Epithelial cell of proximal tubule (primary cell): ENCODE measurements around the gene LRMDA. TPM values are rescaled to one million over a fixed set of nuclear protein-coding genes. Genes with fewer than 3 reads are reported as not detected.

Source experiments
- DNase-seq: peaks from one replicate; pipeline ENCODE4 v3.0.0-alpha.2; 2011; ENCODE audit warnings: low read depth
- H3K4me3 ChIP-seq: 2 replicates; pipeline ENCODE4 v1.5.1; 2011; ENCODE audit warnings: low read depth, mild to moderate bottlenecking, low read length
- CTCF ChIP-seq: conservative IDR thresholded peaks from 2 replicates; pipeline ENCODE4 v1.5.1; 2012; ENCODE audit warnings: low read depth, mild to moderate bottlenecking, low read length
- total RNA-seq: library from RNA; depleted of rRNA; stranded (reverse); fragments of >200 nt; gene quantifications from 2 replicates; pipeline ENCODE4 v1.2.3, GENCODE V29; 2015

The LRMDA gene
- total RNA-seq, 1 donor from 2014 or later: 0.75 TPM

GRCh38 chr10:76487582-76487981 lies 1056.2 kb downstream of the LRMDA start:
- no peak for DNase-seq
- TF ChIP-seq CTCF: no peak
- no peak overlapping the region for H3K4me3 ChIP-seq

- no peak for TF ChIP-seq CTCF
These were observed 1057.2 kb downstream of the LRMDA start for GRCh38 chr10:76488602-76489001.

GRCh38 chr10:76491216-76491615 lies 1059.8 kb downstream of the LRMDA start:
- H3K4me3 ChIP-seq: no peak overlapping the region
- TF ChIP-seq CTCF: no peak
- no peak for DNase-seq

More at GRCh38 chr10:76488602-76489001, 1057.2 kb downstream of the LRMDA start:
- no peak for DNase-seq
- H3K4me3 ChIP-seq: no peak overlapping the region

- H3K4me3 ChIP-seq: no peak overlapping the region
- no peak for TF ChIP-seq CTCF
- peak; percentile 23 for DNase-seq
These were observed 1060.6 kb downstream of the LRMDA start for GRCh38 chr10:76492026-76492425.

- H3K4me3 ChIP-seq: no peak overlapping the region
- no peak for TF ChIP-seq CTCF
- no peak for DNase-seq
These were observed 1061.5 kb downstream of the LRMDA start for GRCh38 chr10:76492678-76493472.

GRCh38 chr10:76497666-76498065 lies 1066.2 kb downstream of the LRMDA start:
- no peak overlapping the region for H3K4me3 ChIP-seq
- no peak for DNase-seq
- TF ChIP-seq CTCF: no peak

- no peak overlapping the region for H3K4me3 ChIP-seq
- TF ChIP-seq CTCF: no peak
- DNase-seq: no peak
These were observed 1073.4 kb downstream of the LRMDA start for GRCh38 chr10:76504823-76505222.
